ENCODE results near the gene DMKN. TPM values are rescaled to one million over a fixed set of nuclear protein-coding genes. Genes with fewer than 3 reads are reported as not detected.

The DMKN gene
- total RNA-seq, 4 donors from 2014 or later = 2.7 to 18.1 (median 10.0) TPM

- H3K9me3 ChIP-seq = no peaks in the 10 kb centered on the region
- 60% methylated on average over 27 of the region's 27 CpGs; no CpG with 5 or more reads in 1 of the 2 donors for WGBS, 2 donors (ENCODE audit: low coverage in 1 of 2)
- DNase-seq = no peak
- peak overlapping the region; percentile 9 to 52 (median 30) for H3K27ac ChIP-seq
- H3K27me3 ChIP-seq = no peaks in the 10 kb centered on the region
- in situ Hi-C loops (cut with MboI; ENCODE audit: low pct_ligation_motif_present in 1 of 4, low pct_unique_long_range_greater_than_20kb in 1 of 4, low sequenced_read_pairs in 3 of 4) (loop anchor here in 1 of 4 donors (25.0 kb wide), 1 partner anchor 87 kb away; the partner anchor contains the start of genes FFAR3 and GPR42), intact Hi-C loops (cut with DNase I; ENCODE audit: low total_unique reads) (no loop called here)
- TF ChIP-seq EP300 (IDR thresholded peaks at IDR 0.05; ENCODE audit: low read depth) (no peak), CTCF (IDR thresholded peaks at IDR 0.05) (no peak), POLR2A (IDR thresholded peaks at IDR 0.05) (no peak), POLR2AphosphoS5 (IDR thresholded peaks at IDR 0.05) (no peak)
- no peaks in the 10 kb centered on the region for H3K36me3 ChIP-seq
- H3K4me3 ChIP-seq = no peak overlapping the region
- peaks cover 0 to 22% (median 2%) of the 10 kb centered on the region in 4 donors for H3K4me1 ChIP-seq
Measured at GRCh38 chr19:35449359-35450043, 63.9 kb downstream of the DMKN start.

- Histone ChIP-seq H3K9me3 (no peaks in the 10 kb centered on the region), H3K4me3 (no peak within 1 kb of the TSS), H3K4me1 (peaks cover 0 to 22% (median 2%) of the 10 kb centered on the region in 4 donors), H3K36me3 (no peaks in the 10 kb centered on the region), H3K27ac (peak within 1 kb of the TSS; percentile 31 to 52 (median 40)), H3K27me3 (no peaks in the 10 kb centered on the region)
- in situ Hi-C loops (cut with MboI; ENCODE audit: low pct_ligation_motif_present in 1 of 4, low pct_unique_long_range_greater_than_20kb in 1 of 4, low sequenced_read_pairs in 3 of 4) = no loop called here
- WGBS, 2 donors (ENCODE audit: low coverage in 1 of 2) = 50 to 77% methylated on average over 2 to 12 of the region's 12 CpGs
- no peak for DNase-seq
- TF ChIP-seq POLR2A (IDR thresholded peaks at IDR 0.05) (no peak), POLR2AphosphoS5 (IDR thresholded peaks at IDR 0.05) (no peak), CTCF (IDR thresholded peaks at IDR 0.05) (no peak), EP300 (IDR thresholded peaks at IDR 0.05; ENCODE audit: low read depth) (no peak)
- intact Hi-C loops (cut with DNase I; ENCODE audit: low total_unique reads) = no loop called here
Measured at GRCh38 chr19:35447606-35448469, 65.6 kb downstream of the DMKN start, which contains the start of gene FFAR2. Gene FFAR2 (plus strand): TSS chr19:35448257. CDS start chr19:35449715, 1,458 bp downstream.

Other genes starting within 250 kb of the DMKN start
- 100 to 1,000 TPM in 3 of 4 donors, 10 to 100 TPM in 1; 95.9 to 207 (median 140) TPM for gene USF2, start 244.7 kb downstream of the DMKN start, total RNA-seq
- not detected for gene HAMP, start 231.1 kb downstream of the DMKN start, total RNA-seq
- not detected for gene MAG, start 221.5 kb downstream of the DMKN start, total RNA-seq
- 10 to 100 TPM in 2 of 4 donors, 1 to 10 TPM in 1, not detected in 1; 4.4 to 27.7 (median 21.1) TPM for gene CD22, start 184.5 kb downstream of the DMKN start, total RNA-seq
- gene FFAR1, start 165.7 kb downstream of the DMKN start, total RNA-seq = under 1 TPM in 1 of 4 donors, not detected in 3; 0.32 TPM
- under 1 TPM in 1 of 4 donors, not detected in 3; 0.27 TPM for gene FFAR3, start 155.2 kb downstream of the DMKN start, total RNA-seq
- gene GPR42, start 142.6 kb downstream of the DMKN start, total RNA-seq = not detected
- gene FFAR2, start 65.4 kb downstream of the DMKN start, total RNA-seq = 1 to 10 TPM in 1 of 4 donors, under 1 TPM in 1, not detected in 2; 0.32 to 2.2 TPM
- gene KRTDAP, start 23.2 kb downstream of the DMKN start, total RNA-seq = not detected
- not detected for gene SBSN, start 14.7 kb upstream of the DMKN start, total RNA-seq
- not detected for gene GAPDHS, start 19.8 kb upstream of the DMKN start, total RNA-seq
- 10 to 100 TPM; 29.5 to 77.0 (median 54.0) TPM for gene TMEM147, start 32.0 kb upstream of the DMKN start, total RNA-seq
- not detected for gene ATP4A, start 50.0 kb upstream of the DMKN start, total RNA-seq
- gene PMIS2, start 72.5 kb upstream of the DMKN start, total RNA-seq = not detected
- 1 to 10 TPM; 3.7 to 6.6 (median 5.2) TPM for gene HAUS5, start 99.1 kb upstream of the DMKN start, total RNA-seq
- gene RBM42, start 115.4 kb upstream of the DMKN start, total RNA-seq = 100 to 1,000 TPM in 1 of 4 donors, 10 to 100 TPM in 3; 53.1 to 107 (median 62.5) TPM
- 10 to 100 TPM in 1 of 4 donors, 1 to 10 TPM in 2, not detected in 1; 1.1 to 35.2 (median 3.5) TPM for gene ETV2, start 128.1 kb upstream of the DMKN start, total RNA-seq
- gene COX6B1, start 134.7 kb upstream of the DMKN start, total RNA-seq = 1,000 to 10,000 TPM in 1 of 4 donors, 100 to 1,000 TPM in 3; 368 to 1,320 (median 628) TPM
- gene UPK1A, start 152.9 kb upstream of the DMKN start, total RNA-seq = not detected
- not detected for gene ZBTB32, start 190.9 kb upstream of the DMKN start, total RNA-seq
- gene KMT2B, start 204.4 kb upstream of the DMKN start, total RNA-seq = 10 to 100 TPM; 31.8 to 63.9 (median 50.7) TPM
- 1 to 10 TPM in 3 of 4 donors, under 1 TPM in 1; 0.40 to 7.3 (median 6.0) TPM for gene IGFLR1, start 228.8 kb upstream of the DMKN start, total RNA-seq
- gene U2AF1L4, start 231.8 kb upstream of the DMKN start, total RNA-seq = 100 to 1,000 TPM in 1 of 4 donors, 10 to 100 TPM in 3; 34.8 to 122 (median 44.9) TPM
- 10 to 100 TPM in 3 of 4 donors, 1 to 10 TPM in 1; 6.6 to 80.0 (median 56.8) TPM for gene PSENEN, start 232.0 kb upstream of the DMKN start, total RNA-seq
- gene LIN37, start 234.9 kb upstream of the DMKN start, total RNA-seq = 10 to 100 TPM; 10.5 to 41.1 (median 15.8) TPM
- 100 to 1,000 TPM in 1 of 4 donors, 10 to 100 TPM in 3; 22.3 to 185 (median 43.9) TPM for gene HSPB6, start 243.4 kb upstream of the DMKN start, total RNA-seq
- gene PROSER3, start 244.5 kb upstream of the DMKN start, total RNA-seq = 10 to 100 TPM in 2 of 4 donors, 1 to 10 TPM in 2; 9.2 to 42.8 (median 24.6) TPM

Measured in transverse colon (tissue), 4 donors.